Hepatocyte (in vitro differentiated cells): ENCODE results near the gene SMIM13.

Source experiments
- EZH2 ChIP-seq: fragments of 200-600 bp; sonication (generic); IDR thresholded peaks from 2 replicates; pipeline ENCODE4 v1.6.1; 2016; ENCODE audit warnings: antibody characterized with exemption, mild to moderate bottlenecking, borderline replicate concordance
- TF ChIP-seq, protein P1 (sequence below): fragments of 200-600 bp; sonication (generic); IDR thresholded peaks from 2 replicates; pipeline ENCODE4 v1.5.1; 2016; ENCODE audit warnings: antibody characterized with exemption, mild to moderate bottlenecking; ENCODE audit not compliant: poor library complexity

DNA sequence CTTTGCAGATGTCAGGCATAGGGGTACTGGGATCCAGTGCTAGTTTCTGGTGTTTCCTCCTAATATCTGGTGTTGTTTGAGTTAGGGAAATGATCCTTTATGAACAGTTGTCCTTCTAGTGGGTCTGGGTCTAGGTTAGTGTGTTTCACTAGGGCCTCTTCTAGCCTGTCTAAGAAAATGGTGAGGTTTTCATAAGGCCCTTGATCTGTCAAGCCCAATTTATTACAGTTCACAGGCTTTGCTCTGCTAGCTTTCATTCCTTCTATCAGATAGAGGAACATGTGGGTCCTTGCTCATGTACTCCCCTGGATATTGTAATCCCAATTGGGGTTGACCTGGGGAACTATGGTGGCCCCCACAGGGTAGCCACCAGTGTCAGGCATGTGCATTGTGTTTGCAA lies 15.1 kb downstream of the SMIM13 start:
- TF ChIP-seq, protein P1, sequence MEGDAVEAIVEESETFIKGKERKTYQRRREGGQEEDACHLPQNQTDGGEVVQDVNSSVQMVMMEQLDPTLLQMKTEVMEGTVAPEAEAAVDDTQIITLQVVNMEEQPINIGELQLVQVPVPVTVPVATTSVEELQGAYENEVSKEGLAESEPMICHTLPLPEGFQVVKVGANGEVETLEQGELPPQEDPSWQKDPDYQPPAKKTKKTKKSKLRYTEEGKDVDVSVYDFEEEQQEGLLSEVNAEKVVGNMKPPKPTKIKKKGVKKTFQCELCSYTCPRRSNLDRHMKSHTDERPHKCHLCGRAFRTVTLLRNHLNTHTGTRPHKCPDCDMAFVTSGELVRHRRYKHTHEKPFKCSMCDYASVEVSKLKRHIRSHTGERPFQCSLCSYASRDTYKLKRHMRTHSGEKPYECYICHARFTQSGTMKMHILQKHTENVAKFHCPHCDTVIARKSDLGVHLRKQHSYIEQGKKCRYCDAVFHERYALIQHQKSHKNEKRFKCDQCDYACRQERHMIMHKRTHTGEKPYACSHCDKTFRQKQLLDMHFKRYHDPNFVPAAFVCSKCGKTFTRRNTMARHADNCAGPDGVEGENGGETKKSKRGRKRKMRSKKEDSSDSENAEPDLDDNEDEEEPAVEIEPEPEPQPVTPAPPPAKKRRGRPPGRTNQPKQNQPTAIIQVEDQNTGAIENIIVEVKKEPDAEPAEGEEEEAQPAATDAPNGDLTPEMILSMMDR: no peak
- TF ChIP-seq EZH2: no peak
